Spleen (tissue), 11 donors: ENCODE data around the gene PEX5L. TPM values are rescaled to one million over a fixed set of nuclear protein-coding genes. Genes with fewer than 3 reads are reported as not detected.
A peak's percentile ranks its signal among the peaks of the same experiment; 100 is the strongest.

ENCODE experiments used
- DNase-seq: peaks from one replicate; pipeline ENCODE4 v3.0.0-alpha.2; 2020
- H3K27ac ChIP-seq, 8 donors: fragments of 200-600 bp; sonication (generic) in 7 of 8; 1 replicate in 4 of 8; 2 replicates in 4 of 8; pipeline versions ENCODE4 v1.5.0 to v1.8.0; 2016 to 2021; ENCODE audit warnings: inconsistent platforms in 4 of 8, mild to moderate bottlenecking in 4 of 8, moderate library complexity in 1 of 8
- H3K27me3 ChIP-seq, 7 donors: fragments of 200-600 bp; sonication (generic) in 6 of 7; replicated peaks in 1 of 7; 1 replicate in 4 of 7; 2 replicates in 3 of 7; pipeline versions ENCODE4 v1.5.0 to v1.8.0; 2016 to 2021; ENCODE audit warnings: inconsistent platforms in 3 of 7, mild to moderate bottlenecking in 1 of 7
- H3K36me3 ChIP-seq, 6 donors: fragments of 200-600 bp; sonication (generic) in 5 of 6; 1 replicate in 4 of 6; 2 replicates in 2 of 6; pipeline versions ENCODE4 v1.5.0 to v1.8.0; 2016 to 2021; ENCODE audit warnings: inconsistent platforms in 2 of 6
- H3K4me1 ChIP-seq, 6 donors: fragments of 200-600 bp; sonication (generic) in 5 of 6; 1 replicate in 3 of 6; 2 replicates in 3 of 6; pipeline versions ENCODE4 v1.5.0 to v1.8.0; 2016 to 2021; ENCODE audit warnings: inconsistent platforms in 3 of 6
- H3K4me3 ChIP-seq, 8 donors: fragments of 200-600 bp; sonication (generic) in 7 of 8; 1 replicate in 4 of 8; 2 replicates in 4 of 8; pipeline versions ENCODE4 v1.5.0 to v1.8.0; 2016 to 2021; ENCODE audit warnings: inconsistent platforms in 4 of 8, mild to moderate bottlenecking in 4 of 8, moderate library complexity in 2 of 8
- H3K9me3 ChIP-seq, 8 donors: fragments of 200-600 bp; sonication (generic) in 7 of 8; 1 replicate in 4 of 8; 2 replicates in 4 of 8; pipeline versions ENCODE4 v1.5.0 to v1.8.0; 2016 to 2021; ENCODE audit warnings: inconsistent platforms in 4 of 8
- POLR2A ChIP-seq, 3 donors: fragments of 450-650 bp; IDR thresholded peaks; one replicate each; pipeline ENCODE4 v1.5.1; 2017; ENCODE audit warnings: antibody characterized with exemption in 3 of 3, mild to moderate bottlenecking in 1 of 3
- POLR2AphosphoS5 ChIP-seq, 3 donors: sonication (generic); formaldehyde crosslinking; IDR thresholded peaks; one replicate each; pipeline ENCODE4 v1.5.1; 2017; ENCODE audit warnings: antibody characterized with exemption in 3 of 3
- WGBS, 5 donors: extraction: QIAGEN DNeasy Blood & Tissue Kit in 3 of 5; methylation state at CpG; one replicate each; pipeline versions ENCODE4 v1.1.5 to v1.1.7; 2013 to 2018; 5-methylcytosine and 5-hydroxymethylcytosine counted together
- intact Hi-C: fragments of 100-400 bp; cut with DNase I; formaldehyde crosslinking; loops from one replicate; pipeline ENCODE4 v1.15.0; 2023; ENCODE audit warnings: low total_unique reads
- polyA plus RNA-seq, 3 donors: library from polyadenylated mRNA; stranded (reverse); fragments of 200-250 nt; gene quantifications; one replicate each; pipeline ENCODE4 v1.2.1, GENCODE V29; 2013
- total RNA-seq, 7 donors: library from RNA; depleted of rRNA in 3 of 7; stranded (reverse); fragments of >200 nt in 3 of 7; fragmentation: NEBNext Ultra II Directional in 4 of 7; extraction: Animal tissue kit (Norgen Biotek cat#: 25700) in 4 of 7; gene quantifications; one replicate each; pipeline versions ENCODE4 v1.1.0 to v1.2.1, GENCODE V29; 2016 to 2021
- TF ChIP-seq, protein P1 (sequence below), 11 experiments: fragments of 200-600 bp in 7 of 11; fragments of 450-650 bp in 4 of 11; sonication (generic) in 4 of 11; IDR thresholded peaks in 8 of 11; conservative IDR thresholded peaks in 3 of 11; 1 replicate in 7 of 11; 2 replicates in 4 of 11; pipeline versions ENCODE4 v1.4.0 to v1.8.0; 2016 to 2021; ENCODE audit warnings: antibody characterized with exemption in 11 of 11, inconsistent platforms in 4 of 11, mild to moderate bottlenecking in 1 of 11
- donor health status: healthy with polysubstance abuse.
- donor health status: DM: no; HTN: no; CAD: no; lungs with moderate emphysema.
- donor health status: DM: no; HTN: no; CAD: no.
- donor health status: Bipolar disorder and iron deficiency.
- donor health status: healthy.
- donor health status: DM: no; HTN: no; CAD: no.
- donor health status: DM: yes; HTN: yes; CAD: no.

The PEX5L gene
- total and polyA plus RNA-seq, 10 donors = under 0.01 to 0.55 (median 0.02) TPM; not detected in 7

DNA sequence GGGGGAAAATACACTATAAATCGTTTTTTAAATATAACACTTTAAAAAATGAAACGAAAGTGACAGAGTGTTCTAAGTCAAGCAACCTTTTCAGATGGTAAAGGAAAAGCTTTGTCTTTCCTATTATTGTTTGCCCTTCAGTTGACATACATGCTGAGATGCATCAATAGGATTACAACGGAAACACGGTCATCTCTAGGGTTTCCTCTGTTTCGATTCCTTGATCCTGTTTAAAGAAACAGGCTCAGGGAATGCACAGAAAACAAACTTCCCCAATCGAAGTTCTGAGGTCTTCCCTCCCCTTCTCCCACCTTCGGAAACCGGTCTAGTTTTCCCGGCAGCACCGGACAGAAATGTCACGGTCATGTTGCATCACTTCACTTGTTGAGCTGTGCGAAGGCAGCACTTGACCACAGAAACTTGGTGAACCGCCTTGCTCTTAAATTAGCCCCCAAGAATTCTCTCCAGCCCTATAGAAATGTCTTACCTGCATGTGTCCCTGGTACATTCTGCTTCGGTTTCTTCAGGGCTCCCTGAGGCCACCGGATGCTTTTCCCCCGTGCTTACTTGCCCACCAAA, 556 bp downstream of the PEX5L start:
- H3K4me1 ChIP-seq = peaks cover 0 to 16% (median 9%) of the 10 kb centered on the region in 6 donors
- H3K27me3 ChIP-seq = peaks cover 0 to 87% (median 35%) of the 10 kb centered on the region in 7 donors
- H3K36me3 ChIP-seq = no peaks in the 10 kb centered on the region
- H3K27ac ChIP-seq = no peak overlapping the region
- DNase-seq = no peak
- intact Hi-C loops = no loop called here
- H3K9me3 ChIP-seq = no peaks in the 10 kb centered on the region
- peak overlapping the region in 4 of 8 donors; percentile 12 to 57 (median 16) for H3K4me3 ChIP-seq
- whole genome bisulfite sequencing, 5 donors = 2 to 4% (median 3%) methylated on average over 16 of the region's 16 CpGs
- TF ChIP-seq POLR2AphosphoS5 (IDR thresholded peaks at IDR 0.05) (no peak), POLR2A (IDR thresholded peaks at IDR 0.05) (no peak)
- TF ChIP-seq, protein P1, sequence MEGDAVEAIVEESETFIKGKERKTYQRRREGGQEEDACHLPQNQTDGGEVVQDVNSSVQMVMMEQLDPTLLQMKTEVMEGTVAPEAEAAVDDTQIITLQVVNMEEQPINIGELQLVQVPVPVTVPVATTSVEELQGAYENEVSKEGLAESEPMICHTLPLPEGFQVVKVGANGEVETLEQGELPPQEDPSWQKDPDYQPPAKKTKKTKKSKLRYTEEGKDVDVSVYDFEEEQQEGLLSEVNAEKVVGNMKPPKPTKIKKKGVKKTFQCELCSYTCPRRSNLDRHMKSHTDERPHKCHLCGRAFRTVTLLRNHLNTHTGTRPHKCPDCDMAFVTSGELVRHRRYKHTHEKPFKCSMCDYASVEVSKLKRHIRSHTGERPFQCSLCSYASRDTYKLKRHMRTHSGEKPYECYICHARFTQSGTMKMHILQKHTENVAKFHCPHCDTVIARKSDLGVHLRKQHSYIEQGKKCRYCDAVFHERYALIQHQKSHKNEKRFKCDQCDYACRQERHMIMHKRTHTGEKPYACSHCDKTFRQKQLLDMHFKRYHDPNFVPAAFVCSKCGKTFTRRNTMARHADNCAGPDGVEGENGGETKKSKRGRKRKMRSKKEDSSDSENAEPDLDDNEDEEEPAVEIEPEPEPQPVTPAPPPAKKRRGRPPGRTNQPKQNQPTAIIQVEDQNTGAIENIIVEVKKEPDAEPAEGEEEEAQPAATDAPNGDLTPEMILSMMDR (IDR thresholded peaks at IDR 0.05 in 8 of 11, conservative IDR thresholded peaks at IDR 0.05 in 3 of 11) = no peak

DNA sequence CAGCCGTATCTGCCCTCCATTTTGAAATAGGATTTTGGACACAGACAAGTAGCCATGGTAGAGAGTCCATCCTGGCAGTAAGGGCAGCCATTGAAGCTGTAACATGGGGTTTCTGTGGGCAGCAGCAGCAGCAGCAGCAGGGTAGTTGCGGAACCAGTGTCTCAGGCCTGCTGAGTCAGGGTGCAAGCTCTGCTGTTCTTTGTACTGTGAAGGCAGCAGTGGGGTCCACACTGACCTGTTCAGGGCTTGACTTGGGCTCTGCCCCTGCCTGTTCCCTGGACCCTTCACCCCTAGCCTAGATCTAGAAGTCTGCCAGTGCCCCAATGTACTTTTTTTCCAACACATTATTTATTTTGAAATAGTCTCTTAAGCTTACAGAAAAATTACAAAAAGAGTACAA, 9.7 kb downstream of the PEX5L start:
- H3K27ac ChIP-seq = no peak overlapping the region
- no peak overlapping the region for H3K4me3 ChIP-seq
- DNase-seq = no peak
- H3K4me1 ChIP-seq = no peaks in the 10 kb centered on the region
- no peaks in the 10 kb centered on the region for H3K36me3 ChIP-seq
- H3K9me3 ChIP-seq = no peaks in the 10 kb centered on the region
- peaks cover 0 to 5% (median 0%) of the 10 kb centered on the region in 7 donors for H3K27me3 ChIP-seq
- intact Hi-C loops = no loop called here
- no peak for TF ChIP-seq POLR2A (IDR thresholded peaks at IDR 0.05)
- TF ChIP-seq, protein P1 (IDR thresholded peaks at IDR 0.05 in 8 of 11, conservative IDR thresholded peaks at IDR 0.05 in 3 of 11) = no peak
- TF ChIP-seq POLR2AphosphoS5 (IDR thresholded peaks at IDR 0.05) = no peak
- 68 to 93% (median 90%) methylated on average over 2 of the region's 2 CpGs for WGBS, 5 donors

DNA sequence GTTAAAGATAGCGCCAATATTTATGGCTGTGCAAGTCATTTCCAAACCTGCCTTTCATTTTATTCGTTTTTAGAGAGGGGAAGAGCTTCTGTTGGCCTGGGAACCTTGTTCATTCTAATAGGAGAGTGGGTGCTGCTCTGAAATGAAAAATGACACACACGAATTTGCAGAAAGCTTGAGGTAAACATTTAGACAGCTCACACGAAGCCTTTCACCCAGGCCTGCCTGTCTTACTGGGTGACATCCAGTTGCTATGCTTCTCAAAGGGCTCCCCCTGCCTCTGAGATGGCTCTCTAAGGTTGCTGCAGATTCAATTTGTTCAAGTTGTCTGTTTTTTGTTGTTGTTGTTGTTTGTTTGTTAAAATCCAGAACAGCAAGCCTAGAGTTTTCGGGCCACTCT, 18.2 kb downstream of the PEX5L start:
- no peaks in the 10 kb centered on the region for H3K36me3 ChIP-seq
- WGBS, 5 donors = 52 to 68% (median 54%) methylated on average over 5 of the region's 5 CpGs
- no peaks in the 10 kb centered on the region for H3K9me3 ChIP-seq
- no peak overlapping the region for H3K27ac ChIP-seq
- no peaks in the 10 kb centered on the region for H3K4me1 ChIP-seq
- no peak for TF ChIP-seq POLR2A (IDR thresholded peaks at IDR 0.05)
- TF ChIP-seq, protein P1 (IDR thresholded peaks at IDR 0.05 in 8 of 11, conservative IDR thresholded peaks at IDR 0.05 in 3 of 11) = no peak
- no peak for TF ChIP-seq POLR2AphosphoS5 (IDR thresholded peaks at IDR 0.05)
- H3K4me3 ChIP-seq = no peak overlapping the region
- DNase-seq = no peak
- H3K27me3 ChIP-seq = no peaks in the 10 kb centered on the region
- intact Hi-C loops = no loop called here

GRCh38 chr3:180017846-180018245, 18.9 kb downstream of the PEX5L start:
- Histone ChIP-seq H3K4me3 (no peak overlapping the region), H3K9me3 (no peaks in the 10 kb centered on the region), H3K27me3 (no peaks in the 10 kb centered on the region), H3K4me1 (no peaks in the 10 kb centered on the region), H3K27ac (no peak overlapping the region), H3K36me3 (no peaks in the 10 kb centered on the region)
- DNase-seq = no peak
- TF ChIP-seq POLR2A (IDR thresholded peaks at IDR 0.05) (no peak), POLR2AphosphoS5 (IDR thresholded peaks at IDR 0.05) (no peak)
- TF ChIP-seq, protein P1 (IDR thresholded peaks at IDR 0.05 in 8 of 11, conservative IDR thresholded peaks at IDR 0.05 in 3 of 11) = no peak
- intact Hi-C loops = no loop called here
- WGBS, 5 donors = 75 to 88% (median 76%) methylated on average over 3 of the region's 3 CpGs
